NT2/D1 (cell line): ENCODE measurements around the gene PDK2.

Experiments used
- DNase-seq: peaks from one replicate; pipeline ENCODE4 v3.0.0-alpha.2; 2011; ENCODE audit warnings: low read depth, low spot score
- H3K27me3 ChIP-seq: 2 replicates; pipeline ENCODE4 v1.6.0; 2011; ENCODE audit warnings: mild to moderate bottlenecking; ENCODE audit not compliant: insufficient read length, insufficient read depth
- H3K36me3 ChIP-seq: 2 replicates; pipeline ENCODE4 v1.6.1; 2011; ENCODE audit warnings: mild to moderate bottlenecking, low read length, mixed read lengths; ENCODE audit not compliant: insufficient read depth, insufficient read length
- H3K4me1 ChIP-seq: 2 replicates; pipeline ENCODE4 v1.5.1; 2011; ENCODE audit not compliant: insufficient read depth, insufficient read length
- H3K4me3 ChIP-seq: 2 replicates; pipeline ENCODE4 v1.5.1; 2011; ENCODE audit warnings: low read depth; ENCODE audit not compliant: insufficient read length
- H3K9ac ChIP-seq: 2 replicates; pipeline ENCODE4 v1.6.0; 2011; ENCODE audit warnings: low read depth; ENCODE audit not compliant: insufficient read length
- H3K9me3 ChIP-seq: 2 replicates; pipeline ENCODE4 v1.5.1; 2011; ENCODE audit warnings: mild to moderate bottlenecking, low read length; ENCODE audit not compliant: insufficient read depth
- SUZ12 ChIP-seq: IDR thresholded peaks from 2 replicates; pipeline ENCODE4 v1.6.1; 2011; ENCODE audit not compliant: insufficient read length, insufficient read depth; ENCODE audit errors: extremely low read depth
- YY1 ChIP-seq: IDR thresholded peaks from 2 replicates; pipeline ENCODE4 v1.6.1; 2011; ENCODE audit not compliant: insufficient read length, insufficient read depth
- ZNF274 ChIP-seq: IDR thresholded peaks from 2 replicates; pipeline ENCODE4 v1.6.1; 2011; ENCODE audit warnings: mild to moderate bottlenecking, low read depth, low read length

PDK2 gene

GRCh38 chr17:50055055-50055425 lies 40.1 kb upstream of the PDK2 start:
- Histone ChIP-seq H3K9me3 (no peaks in the 10 kb centered on the region), H3K27me3 (peaks cover 18% of the 10 kb centered on the region), H3K36me3 (peaks cover 11% of the 10 kb centered on the region), H3K4me3 (peak overlapping the region; percentile 79), H3K4me1 (peaks cover 40% of the 10 kb centered on the region), H3K9ac (peak overlapping the region; percentile 32)
- TF ChIP-seq SUZ12: no peak
- no peak for DNase-seq

- H3K27me3 ChIP-seq: peaks cover 18% of the 10 kb centered on the region
- no peaks in the 10 kb centered on the region for H3K9me3 ChIP-seq
- DNase-seq: peak; percentile 39
- peak within 1 kb of the TSS; percentile 79 for H3K4me3 ChIP-seq
- H3K9ac ChIP-seq: peak within 1 kb of the TSS; percentile 89
- H3K36me3 ChIP-seq: peaks cover 11% of the 10 kb centered on the region
- TF ChIP-seq YY1: no peak
- TF ChIP-seq SUZ12: no peak
- TF ChIP-seq ZNF274: no peak
- peaks cover 43% of the 10 kb centered on the region for H3K4me1 ChIP-seq
Observed at GRCh38 chr17:50055426-50056216, 39.5 kb upstream of the PDK2 start, which contains the start of gene ITGA3. Gene ITGA3 (plus strand): TSS chr17:50056110. CDS start chr17:50056440, 330 bp downstream.

GRCh38 chr17:50056217-50056960 lies 38.8 kb upstream of the PDK2 start:
- peaks cover 42% of the 10 kb centered on the region for H3K4me1 ChIP-seq
- H3K9ac ChIP-seq: peak overlapping the region; percentile 89
- H3K36me3 ChIP-seq: peaks cover 11% of the 10 kb centered on the region
- peak; percentile 67 for DNase-seq
- peak overlapping the region; percentile 79 for H3K4me3 ChIP-seq
- H3K9me3 ChIP-seq: no peaks in the 10 kb centered on the region
- no peak for TF ChIP-seq SUZ12
- no peak for TF ChIP-seq ZNF274
- no peak for TF ChIP-seq YY1
- H3K27me3 ChIP-seq: peaks cover 18% of the 10 kb centered on the region

- DNase-seq: no peak
- H3K9ac ChIP-seq: peak overlapping the region; percentile 89
- H3K36me3 ChIP-seq: peaks cover 11% of the 10 kb centered on the region
- TF ChIP-seq ZNF274: no peak
- H3K9me3 ChIP-seq: no peaks in the 10 kb centered on the region
- H3K4me3 ChIP-seq: peak overlapping the region; percentile 79
- peaks cover 18% of the 10 kb centered on the region for H3K27me3 ChIP-seq
- H3K4me1 ChIP-seq: peaks cover 38% of the 10 kb centered on the region
Observed at GRCh38 chr17:50056961-50057330, 38.2 kb upstream of the PDK2 start.

GRCh38 chr17:50057521-50057991 lies 37.6 kb upstream of the PDK2 start:
- Histone ChIP-seq H3K36me3 (peaks cover 11% of the 10 kb centered on the region), H3K27me3 (peaks cover 18% of the 10 kb centered on the region), H3K4me1 (peaks cover 42% of the 10 kb centered on the region), H3K9me3 (no peaks in the 10 kb centered on the region), H3K4me3 (peak overlapping the region; percentile 79), H3K9ac (no peak overlapping the region)
- TF ChIP-seq SUZ12 (no peak), YY1 (no peak), ZNF274 (no peak)
- no peak for DNase-seq

- Histone ChIP-seq H3K9ac (no peak overlapping the region), H3K4me3 (no peak overlapping the region), H3K27me3 (peaks cover 18% of the 10 kb centered on the region), H3K4me1 (peaks cover 42% of the 10 kb centered on the region), H3K36me3 (peaks cover 11% of the 10 kb centered on the region), H3K9me3 (no peaks in the 10 kb centered on the region)
- no peak for DNase-seq
- no peak for TF ChIP-seq SUZ12
- TF ChIP-seq ZNF274: no peak
- no peak for TF ChIP-seq YY1
Observed at GRCh38 chr17:50058296-50058953, 36.7 kb upstream of the PDK2 start.

- H3K4me3 ChIP-seq: no peak overlapping the region
- peaks cover 11% of the 10 kb centered on the region for H3K36me3 ChIP-seq
- H3K9me3 ChIP-seq: no peaks in the 10 kb centered on the region
- TF ChIP-seq SUZ12 (no peak), YY1 (no peak), ZNF274 (no peak)
- no peak for DNase-seq
- peak overlapping the region; percentile 52 for H3K9ac ChIP-seq
- peaks cover 43% of the 10 kb centered on the region for H3K4me1 ChIP-seq
- H3K27me3 ChIP-seq: peaks cover 18% of the 10 kb centered on the region
Observed at GRCh38 chr17:50059256-50059655, 35.9 kb upstream of the PDK2 start.
